Transverse colon (tissue), 4 donors: ENCODE measurements around the gene FKBP10.

ENCODE experiments used
- CTCF ChIP-seq, 5 experiments: fragments of 200-600 bp in 3 of 5; fragments of 450-650 bp in 2 of 5; sonication (generic) in 3 of 5; IDR thresholded peaks; 1 replicate in 2 of 5; 2 replicates in 3 of 5; pipeline ENCODE4 v1.5.1; 2016 to 2017; ENCODE audit warnings: antibody characterized with exemption in 5 of 5, inconsistent platforms in 3 of 5, mild to moderate bottlenecking in 2 of 5, moderate library complexity in 1 of 5
- EP300 ChIP-seq: sonication (generic); formaldehyde crosslinking; IDR thresholded peaks from one replicate; pipeline ENCODE4 v1.6.1; 2017; ENCODE audit warnings: antibody characterized with exemption, low read depth
- POLR2A ChIP-seq: fragments of 450-650 bp; IDR thresholded peaks from one replicate; pipeline ENCODE4 v1.6.1; 2016; ENCODE audit warnings: antibody characterized with exemption, mild to moderate bottlenecking, moderate library complexity
- POLR2AphosphoS5 ChIP-seq, 3 donors: sonication (generic); formaldehyde crosslinking; IDR thresholded peaks; one replicate each; pipeline ENCODE4 v1.6.1; 2016; ENCODE audit warnings: antibody characterized with exemption in 3 of 3

GRCh38 chr17:41796121-41796895 lies 16.5 kb upstream of the FKBP10 start:
- TF ChIP-seq CTCF (IDR thresholded peaks at IDR 0.05) (no peak), EP300 (no peak), POLR2A (no peak), POLR2AphosphoS5 (IDR thresholded peaks at IDR 0.05) (no peak)
